Endothelial cell (in vitro differentiated cells): ENCODE data around the gene TGDS. TPM values are rescaled to one million over a fixed set of nuclear protein-coding genes. Genes with fewer than 3 reads are reported as not detected.

Source experiments
- DNase-seq: peaks from one replicate; pipeline ENCODE4 v3.0.0; 2021; ENCODE audit warnings: low spot score
- H3K27ac Mint-ChIP-seq: one replicate; pipeline ENCODE4 v1.8.0; 2021; ENCODE audit warnings: mixed read lengths, inconsistent platforms; ENCODE audit not compliant: unreplicated experiment
- H3K27me3 Mint-ChIP-seq: one replicate; pipeline ENCODE4 v1.8.0; 2021; ENCODE audit warnings: mild to moderate bottlenecking, moderate library complexity, mixed read lengths, inconsistent platforms; ENCODE audit not compliant: unreplicated experiment
- H3K36me3 Mint-ChIP-seq: one replicate; pipeline ENCODE4 v1.8.0; 2021; ENCODE audit warnings: mild to moderate bottlenecking, low read depth, mixed read lengths, inconsistent platforms; ENCODE audit not compliant: unreplicated experiment
- H3K4me1 Mint-ChIP-seq: one replicate; pipeline ENCODE4 v1.8.0; 2021; ENCODE audit warnings: mild to moderate bottlenecking, mixed read lengths, inconsistent platforms; ENCODE audit not compliant: unreplicated experiment
- H3K4me3 Mint-ChIP-seq: one replicate; pipeline ENCODE4 v1.8.0; 2021; ENCODE audit warnings: mild to moderate bottlenecking, mixed read lengths, inconsistent platforms; ENCODE audit not compliant: unreplicated experiment
- H3K9me3 Mint-ChIP-seq: one replicate; pipeline ENCODE4 v1.8.0; 2021; ENCODE audit warnings: mixed read lengths, inconsistent platforms; ENCODE audit not compliant: unreplicated experiment
- total RNA-seq: library from RNA; stranded (reverse); fragmentation: NEBNext Ultra II Directional; extraction: Animal tissue kit (Norgen Biotek cat#: 25700); gene quantifications from one replicate; pipeline ENCODE4 v1.2.1, GENCODE V29; 2021; ENCODE audit not compliant: unreplicated experiment
- TF ChIP-seq, protein P1 (sequence below): fragments of 200-600 bp; sonication (generic); IDR thresholded peaks from one replicate; pipeline ENCODE4 v1.5.0; 2021; ENCODE audit warnings: antibody characterized with exemption; ENCODE audit not compliant: unreplicated experiment

Gene TGDS
- total RNA-seq, 1 donor from 2014 or later = 8.8 TPM

- no peak for DNase-seq
- H3K4me1 Mint-ChIP-seq = no peaks in the 10 kb centered on the region
- TF ChIP-seq, protein P1, sequence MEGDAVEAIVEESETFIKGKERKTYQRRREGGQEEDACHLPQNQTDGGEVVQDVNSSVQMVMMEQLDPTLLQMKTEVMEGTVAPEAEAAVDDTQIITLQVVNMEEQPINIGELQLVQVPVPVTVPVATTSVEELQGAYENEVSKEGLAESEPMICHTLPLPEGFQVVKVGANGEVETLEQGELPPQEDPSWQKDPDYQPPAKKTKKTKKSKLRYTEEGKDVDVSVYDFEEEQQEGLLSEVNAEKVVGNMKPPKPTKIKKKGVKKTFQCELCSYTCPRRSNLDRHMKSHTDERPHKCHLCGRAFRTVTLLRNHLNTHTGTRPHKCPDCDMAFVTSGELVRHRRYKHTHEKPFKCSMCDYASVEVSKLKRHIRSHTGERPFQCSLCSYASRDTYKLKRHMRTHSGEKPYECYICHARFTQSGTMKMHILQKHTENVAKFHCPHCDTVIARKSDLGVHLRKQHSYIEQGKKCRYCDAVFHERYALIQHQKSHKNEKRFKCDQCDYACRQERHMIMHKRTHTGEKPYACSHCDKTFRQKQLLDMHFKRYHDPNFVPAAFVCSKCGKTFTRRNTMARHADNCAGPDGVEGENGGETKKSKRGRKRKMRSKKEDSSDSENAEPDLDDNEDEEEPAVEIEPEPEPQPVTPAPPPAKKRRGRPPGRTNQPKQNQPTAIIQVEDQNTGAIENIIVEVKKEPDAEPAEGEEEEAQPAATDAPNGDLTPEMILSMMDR = no peak
- H3K4me3 Mint-ChIP-seq = no peak overlapping the region
- H3K9me3 Mint-ChIP-seq = no peaks in the 10 kb centered on the region
- H3K27me3 Mint-ChIP-seq = no peaks in the 10 kb centered on the region
- no peak overlapping the region for H3K27ac Mint-ChIP-seq
- peaks cover 17% of the 10 kb centered on the region for H3K36me3 Mint-ChIP-seq
These were observed 7.4 kb downstream of the TGDS start for GRCh38 chr13:94588541-94588940.

- peaks cover 28% of the 10 kb centered on the region for H3K36me3 Mint-ChIP-seq
- no peaks in the 10 kb centered on the region for H3K27me3 Mint-ChIP-seq
- H3K4me1 Mint-ChIP-seq = no peaks in the 10 kb centered on the region
- TF ChIP-seq, protein P1 = no peak
- H3K4me3 Mint-ChIP-seq = no peak overlapping the region
- H3K27ac Mint-ChIP-seq = no peak overlapping the region
- no peak for DNase-seq
- no peaks in the 10 kb centered on the region for H3K9me3 Mint-ChIP-seq
These were observed 9.6 kb downstream of the TGDS start for GRCh38 chr13:94586371-94586770.

GRCh38 chr13:94585543-94586101 lies 10.3 kb downstream of the TGDS start:
- DNase-seq = no peak
- Mint-ChIP-seq H3K27me3 (no peaks in the 10 kb centered on the region), H3K9me3 (no peaks in the 10 kb centered on the region), H3K27ac (no peak overlapping the region), H3K4me3 (no peak overlapping the region), H3K4me1 (no peaks in the 10 kb centered on the region), H3K36me3 (peaks cover 28% of the 10 kb centered on the region)
- TF ChIP-seq, protein P1 = no peak

- H3K4me3 Mint-ChIP-seq = peak overlapping the region; percentile 76
- no peaks in the 10 kb centered on the region for H3K9me3 Mint-ChIP-seq
- peaks cover 36% of the 10 kb centered on the region for H3K36me3 Mint-ChIP-seq
- H3K4me1 Mint-ChIP-seq = no peaks in the 10 kb centered on the region
- H3K27me3 Mint-ChIP-seq = no peaks in the 10 kb centered on the region
- TF ChIP-seq, protein P1 = no peak
- DNase-seq = no peak
- H3K27ac Mint-ChIP-seq = no peak overlapping the region
These were observed 12.0 kb downstream of the TGDS start for GRCh38 chr13:94583926-94584325.

DNA sequence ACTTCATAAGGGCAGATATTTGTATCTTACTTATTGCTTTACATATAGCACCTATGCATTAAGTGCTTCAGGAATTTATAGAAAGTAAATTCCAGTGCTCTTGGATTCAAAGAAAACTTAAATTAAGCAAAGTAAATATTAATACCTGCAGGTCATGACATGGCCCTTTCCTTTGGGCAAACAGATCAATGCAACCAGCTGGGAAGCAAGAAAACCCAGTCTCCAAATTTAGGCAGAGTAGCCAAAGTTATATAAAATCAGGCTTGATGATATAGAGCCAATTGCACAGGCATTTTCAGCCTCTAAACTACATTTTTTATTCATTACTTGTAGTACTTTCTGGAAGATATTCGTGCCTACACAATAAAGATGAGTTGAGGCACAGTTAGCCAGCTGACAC lies 16.9 kb downstream of the TGDS start:
- Mint-ChIP-seq H3K36me3 (peaks cover 21% of the 10 kb centered on the region), H3K9me3 (no peaks in the 10 kb centered on the region), H3K27ac (no peak overlapping the region), H3K4me3 (no peak overlapping the region), H3K27me3 (no peaks in the 10 kb centered on the region), H3K4me1 (no peaks in the 10 kb centered on the region)
- no peak for DNase-seq
- TF ChIP-seq, protein P1 = no peak
